ENCODE data around the gene IP6K3. TPM values are rescaled to one million over a fixed set of nuclear protein-coding genes. Genes with fewer than 3 reads are reported as not detected.

The IP6K3 gene
- total RNA-seq, 1 experiment from 2014 or later = not detected

DNA sequence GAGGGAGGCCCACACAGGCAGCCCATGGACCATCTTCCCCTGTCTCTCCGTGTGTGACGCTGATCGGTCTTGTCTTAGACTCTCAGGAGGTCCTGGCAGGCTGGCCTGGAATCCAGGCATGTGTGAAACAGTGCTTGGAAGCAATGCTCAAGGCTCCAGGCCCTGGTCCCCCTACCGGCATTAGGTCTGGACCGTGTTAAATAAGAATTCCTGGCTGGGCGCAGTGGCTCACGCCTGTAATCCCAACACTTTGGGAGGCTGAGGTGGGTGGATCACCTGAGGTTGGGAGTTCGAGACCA lies 13.0 kb downstream of the IP6K3 start:
- ChIA-PET CTCF (no interaction called here), POLR2A (ENCODE audit: low non-redundant PET) (no interaction called here)
- DNase-seq (ENCODE audit: low spot score) = no peak
- BruUV-seq (replicated peaks) = no TSS peak
- Histone ChIP-seq H3K9me3 (ENCODE audit: low read depth, low read length, poor library complexity, severe bottlenecking) (no peaks in the 10 kb centered on the region), H3K27ac (ENCODE audit: low read depth, low read length, poor library complexity, severe bottlenecking) (no peak overlapping the region), H3K36me3 (ENCODE audit: insufficient read depth, low read length, poor library complexity, severe bottlenecking) (no peaks in the 10 kb centered on the region), H3K27me3 (replicated peaks; ENCODE audit: insufficient read depth, low read depth, low read length, poor library complexity) (no peaks in the 10 kb centered on the region), H3K4me1 (ENCODE audit: insufficient read depth, low read length, poor library complexity, severe bottlenecking) (no peaks in the 10 kb centered on the region), H3K4me3 (ENCODE audit: low read depth, low read length, poor library complexity, severe bottlenecking) (no peak overlapping the region)
- intact Hi-C loops (cut with micrococcal nuclease; ENCODE audit: unreplicated experiment) = no loop called here
- TF ChIP-seq, protein P1, sequence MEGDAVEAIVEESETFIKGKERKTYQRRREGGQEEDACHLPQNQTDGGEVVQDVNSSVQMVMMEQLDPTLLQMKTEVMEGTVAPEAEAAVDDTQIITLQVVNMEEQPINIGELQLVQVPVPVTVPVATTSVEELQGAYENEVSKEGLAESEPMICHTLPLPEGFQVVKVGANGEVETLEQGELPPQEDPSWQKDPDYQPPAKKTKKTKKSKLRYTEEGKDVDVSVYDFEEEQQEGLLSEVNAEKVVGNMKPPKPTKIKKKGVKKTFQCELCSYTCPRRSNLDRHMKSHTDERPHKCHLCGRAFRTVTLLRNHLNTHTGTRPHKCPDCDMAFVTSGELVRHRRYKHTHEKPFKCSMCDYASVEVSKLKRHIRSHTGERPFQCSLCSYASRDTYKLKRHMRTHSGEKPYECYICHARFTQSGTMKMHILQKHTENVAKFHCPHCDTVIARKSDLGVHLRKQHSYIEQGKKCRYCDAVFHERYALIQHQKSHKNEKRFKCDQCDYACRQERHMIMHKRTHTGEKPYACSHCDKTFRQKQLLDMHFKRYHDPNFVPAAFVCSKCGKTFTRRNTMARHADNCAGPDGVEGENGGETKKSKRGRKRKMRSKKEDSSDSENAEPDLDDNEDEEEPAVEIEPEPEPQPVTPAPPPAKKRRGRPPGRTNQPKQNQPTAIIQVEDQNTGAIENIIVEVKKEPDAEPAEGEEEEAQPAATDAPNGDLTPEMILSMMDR (conservative IDR thresholded peaks at IDR 0.05; ENCODE audit: low read depth, low read length) = no peak
- TF ChIP-seq EZH2 (IDR thresholded peaks at IDR 0.05; ENCODE audit: borderline replicate concordance, low read depth, low read length, poor library complexity, severe bottlenecking) = no peak

DNA sequence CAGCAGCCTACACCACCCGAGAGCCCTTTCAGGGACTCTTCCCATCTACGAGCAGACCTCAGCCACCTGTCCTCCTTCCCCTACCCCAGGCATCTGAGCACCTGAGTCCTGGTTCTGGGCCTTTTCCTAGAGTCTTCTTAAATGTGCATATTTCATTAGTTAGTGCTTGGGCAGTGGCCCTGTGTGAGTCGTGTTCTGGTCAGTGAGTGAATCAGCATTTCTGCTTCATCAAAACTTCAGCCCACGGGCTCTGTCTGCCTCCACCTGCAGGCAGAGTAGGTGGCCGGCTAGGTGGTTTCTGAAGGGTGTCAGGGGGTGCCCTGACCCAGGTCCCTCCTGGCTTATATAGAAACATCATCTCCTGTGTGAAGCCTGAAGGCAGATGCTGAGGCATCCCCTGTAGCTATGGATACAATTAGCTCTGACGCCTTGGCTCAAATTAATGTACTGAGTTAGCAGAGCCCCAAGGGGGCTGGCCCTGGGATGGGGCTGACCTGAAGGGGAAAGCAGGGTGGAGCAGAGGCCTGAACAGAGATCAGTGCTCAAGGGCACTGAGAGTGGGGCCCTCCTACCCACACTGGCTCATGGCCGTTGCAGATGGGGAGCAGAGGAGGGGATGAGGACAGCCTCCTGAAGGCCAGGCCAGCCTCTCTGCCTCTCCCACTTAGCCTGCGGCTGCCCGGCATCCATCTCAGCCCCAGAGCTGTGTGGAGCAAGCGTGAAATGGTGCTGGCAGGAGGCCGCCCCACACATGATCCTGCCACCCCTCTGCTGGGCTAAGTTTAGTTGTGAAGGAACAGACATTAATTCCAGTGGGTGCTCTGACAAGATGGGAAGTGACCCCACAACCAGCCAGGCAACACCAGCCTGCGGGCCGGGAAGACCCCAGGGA lies 13.6 kb downstream of the IP6K3 start:
- CTCF ChIA-PET = interaction anchor here (0.6 kb wide), 1 partner anchor 431 kb away, joined by 4 read pairs; no protein-coding TSS in a partner anchor
- no peak for TF ChIP-seq EZH2 (IDR thresholded peaks at IDR 0.05; ENCODE audit: borderline replicate concordance, low read depth, low read length, poor library complexity, severe bottlenecking)
- TF ChIP-seq, protein P1 (conservative IDR thresholded peaks at IDR 0.05; ENCODE audit: low read depth, low read length) = no peak
- DNase-seq (ENCODE audit: low spot score) = no peak
- H3K27ac ChIP-seq (ENCODE audit: low read depth, low read length, poor library complexity, severe bottlenecking) = no peak overlapping the region
- H3K36me3 ChIP-seq (ENCODE audit: insufficient read depth, low read length, poor library complexity, severe bottlenecking) = no peaks in the 10 kb centered on the region
- H3K27me3 ChIP-seq (replicated peaks; ENCODE audit: insufficient read depth, low read depth, low read length, poor library complexity) = no peaks in the 10 kb centered on the region
- intact Hi-C loops (cut with micrococcal nuclease; ENCODE audit: unreplicated experiment) = no loop called here
- H3K4me3 ChIP-seq (ENCODE audit: low read depth, low read length, poor library complexity, severe bottlenecking) = no peak overlapping the region
- H3K9me3 ChIP-seq (ENCODE audit: low read depth, low read length, poor library complexity, severe bottlenecking) = no peaks in the 10 kb centered on the region
- H3K4me1 ChIP-seq (ENCODE audit: insufficient read depth, low read length, poor library complexity, severe bottlenecking) = no peaks in the 10 kb centered on the region
- POLR2A ChIA-PET (ENCODE audit: low non-redundant PET) = no interaction called here
- no TSS peak for BruUV-seq (replicated peaks)

DNA sequence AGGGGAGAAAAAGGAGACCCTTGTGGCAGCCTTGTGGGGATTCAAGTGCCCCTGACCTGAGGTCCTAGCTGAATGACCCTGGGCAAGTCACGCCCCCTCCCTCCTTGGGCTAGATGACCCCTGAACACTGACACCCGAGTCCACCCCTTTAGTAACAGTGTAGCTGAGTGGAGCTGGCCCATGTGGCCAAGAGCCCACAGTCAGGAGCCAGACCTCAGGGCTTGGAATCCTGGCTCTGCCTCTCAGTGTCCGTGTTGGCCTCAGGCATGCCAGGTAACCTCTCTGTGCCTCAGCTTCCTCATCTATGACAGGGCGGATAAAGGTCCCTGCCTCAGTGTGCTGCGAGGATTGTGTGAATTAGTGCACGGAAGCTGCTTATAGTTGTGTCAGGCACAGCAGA lies 14.3 kb downstream of the IP6K3 start:
- DNase-seq (ENCODE audit: low spot score) = no peak
- no peaks in the 10 kb centered on the region for H3K36me3 ChIP-seq (ENCODE audit: insufficient read depth, low read length, poor library complexity, severe bottlenecking)
- H3K27me3 ChIP-seq (replicated peaks; ENCODE audit: insufficient read depth, low read depth, low read length, poor library complexity) = no peaks in the 10 kb centered on the region
- H3K9me3 ChIP-seq (ENCODE audit: low read depth, low read length, poor library complexity, severe bottlenecking) = no peaks in the 10 kb centered on the region
- POLR2A ChIA-PET (ENCODE audit: low non-redundant PET) = no interaction called here
- no peak overlapping the region for H3K4me3 ChIP-seq (ENCODE audit: low read depth, low read length, poor library complexity, severe bottlenecking)
- TF ChIP-seq, protein P1 (conservative IDR thresholded peaks at IDR 0.05; ENCODE audit: low read depth, low read length) = no peak
- TF ChIP-seq EZH2 (IDR thresholded peaks at IDR 0.05; ENCODE audit: borderline replicate concordance, low read depth, low read length, poor library complexity, severe bottlenecking) = no peak
- intact Hi-C loops (cut with micrococcal nuclease; ENCODE audit: unreplicated experiment) = no loop called here
- CTCF ChIA-PET = interaction anchor here (0.6 kb wide), 1 partner anchor 431 kb away, joined by 4 read pairs; no protein-coding TSS in a partner anchor
- H3K4me1 ChIP-seq (ENCODE audit: insufficient read depth, low read length, poor library complexity, severe bottlenecking) = no peaks in the 10 kb centered on the region
- no TSS peak for BruUV-seq (replicated peaks)
- H3K27ac ChIP-seq (ENCODE audit: low read depth, low read length, poor library complexity, severe bottlenecking) = no peak overlapping the region
